Endothelial cell (in vitro differentiated cells): Measurements from ENCODE around the gene TMEM88. TPM values are rescaled to one million over a fixed set of nuclear protein-coding genes. Genes with fewer than 3 reads are reported as not detected.
A peak's percentile ranks its signal among the peaks of the same experiment; 100 is the strongest.
"Not testable (repeated sequence)": the region's sequence is repeated elsewhere in the genome, so short reads cannot be mapped to it uniquely, and the experiment has no call there.

ENCODE experiments used
- DNase-seq: peaks from one replicate; pipeline ENCODE4 v3.0.0; 2021; ENCODE audit warnings: low spot score
- H3K27ac Mint-ChIP-seq: one replicate; pipeline ENCODE4 v1.8.0; 2021; ENCODE audit warnings: mixed read lengths, inconsistent platforms; ENCODE audit not compliant: unreplicated experiment
- H3K27me3 Mint-ChIP-seq: one replicate; pipeline ENCODE4 v1.8.0; 2021; ENCODE audit warnings: mild to moderate bottlenecking, moderate library complexity, mixed read lengths, inconsistent platforms; ENCODE audit not compliant: unreplicated experiment
- H3K36me3 Mint-ChIP-seq: one replicate; pipeline ENCODE4 v1.8.0; 2021; ENCODE audit warnings: mild to moderate bottlenecking, low read depth, mixed read lengths, inconsistent platforms; ENCODE audit not compliant: unreplicated experiment
- H3K4me1 Mint-ChIP-seq: one replicate; pipeline ENCODE4 v1.8.0; 2021; ENCODE audit warnings: mild to moderate bottlenecking, mixed read lengths, inconsistent platforms; ENCODE audit not compliant: unreplicated experiment
- H3K4me3 Mint-ChIP-seq: one replicate; pipeline ENCODE4 v1.8.0; 2021; ENCODE audit warnings: mild to moderate bottlenecking, mixed read lengths, inconsistent platforms; ENCODE audit not compliant: unreplicated experiment
- H3K9me3 Mint-ChIP-seq: one replicate; pipeline ENCODE4 v1.8.0; 2021; ENCODE audit warnings: mixed read lengths, inconsistent platforms; ENCODE audit not compliant: unreplicated experiment
- long read RNA-seq: library from polyadenylated mRNA; unstranded; transcript quantifications from one replicate; pipeline ENCODE4 v2.0.0, GENCODE V29; 2020; ENCODE audit not compliant: unreplicated experiment
- total RNA-seq: library from RNA; stranded (reverse); fragmentation: NEBNext Ultra II Directional; extraction: Animal tissue kit (Norgen Biotek cat#: 25700); gene quantifications from one replicate; pipeline ENCODE4 v1.2.1, GENCODE V29; 2021; ENCODE audit not compliant: unreplicated experiment
- TF ChIP-seq, protein P1 (sequence below): fragments of 200-600 bp; sonication (generic); IDR thresholded peaks from one replicate; pipeline ENCODE4 v1.5.0; 2021; ENCODE audit warnings: antibody characterized with exemption; ENCODE audit not compliant: unreplicated experiment

The TMEM88 gene, protein sequence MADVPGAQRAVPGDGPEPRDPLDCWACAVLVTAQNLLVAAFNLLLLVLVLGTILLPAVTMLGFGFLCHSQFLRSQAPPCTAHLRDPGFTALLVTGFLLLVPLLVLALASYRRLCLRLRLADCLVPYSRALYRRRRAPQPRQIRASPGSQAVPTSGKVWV
- total RNA-seq: 13.6 TPM
- long read RNA-seq, partial matches to known transcripts: 0 of 2 reads
- long read RNA-seq, other reads (novel, unspliced or antisense): 0 of 2 reads

DNA sequence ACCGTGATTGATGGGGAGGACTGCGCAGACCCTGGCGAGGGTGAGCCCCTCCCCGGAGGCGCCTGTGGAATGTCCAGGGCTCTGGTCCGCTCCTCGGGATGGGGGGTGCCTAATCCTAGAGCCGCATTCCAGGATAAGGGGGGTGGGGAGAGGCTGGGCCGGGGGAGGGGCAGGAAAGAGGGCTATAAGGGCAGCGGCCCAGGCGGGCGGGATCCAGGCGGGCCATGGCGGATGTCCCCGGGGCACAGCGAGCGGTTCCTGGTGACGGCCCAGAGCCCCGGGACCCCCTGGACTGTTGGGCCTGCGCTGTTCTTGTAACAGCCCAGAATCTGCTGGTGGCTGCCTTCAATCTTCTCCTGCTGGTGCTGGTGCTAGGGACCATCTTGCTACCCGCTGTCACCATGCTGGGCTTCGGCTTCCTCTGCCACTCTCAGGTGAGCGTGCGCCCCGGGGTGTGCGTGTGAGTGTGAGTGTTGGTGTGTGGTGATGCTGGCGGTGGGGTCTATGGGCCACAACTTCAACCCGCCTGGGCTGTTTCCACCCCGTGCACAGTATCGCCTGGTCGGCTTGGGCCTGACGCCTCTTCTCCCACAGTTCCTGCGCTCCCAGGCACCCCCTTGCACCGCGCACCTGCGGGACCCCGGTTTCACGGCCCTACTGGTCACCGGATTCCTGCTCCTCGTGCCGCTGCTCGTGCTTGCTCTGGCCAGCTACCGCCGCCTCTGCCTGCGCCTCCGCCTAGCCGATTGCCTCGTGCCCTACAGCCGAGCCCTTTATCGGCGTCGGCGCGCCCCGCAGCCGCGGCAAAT is at the start of gene TMEM88:
Gene TMEM88, plus strand, starts transcription at position 216 of the 809 bp plus-strand sequence. Its CDS starts 9 bp downstream, at position 225.
- H3K9me3 Mint-ChIP-seq: no peaks in the 10 kb centered on the region
- H3K4me3 Mint-ChIP-seq: peak within 1 kb of the TSS; percentile 72

DNA sequence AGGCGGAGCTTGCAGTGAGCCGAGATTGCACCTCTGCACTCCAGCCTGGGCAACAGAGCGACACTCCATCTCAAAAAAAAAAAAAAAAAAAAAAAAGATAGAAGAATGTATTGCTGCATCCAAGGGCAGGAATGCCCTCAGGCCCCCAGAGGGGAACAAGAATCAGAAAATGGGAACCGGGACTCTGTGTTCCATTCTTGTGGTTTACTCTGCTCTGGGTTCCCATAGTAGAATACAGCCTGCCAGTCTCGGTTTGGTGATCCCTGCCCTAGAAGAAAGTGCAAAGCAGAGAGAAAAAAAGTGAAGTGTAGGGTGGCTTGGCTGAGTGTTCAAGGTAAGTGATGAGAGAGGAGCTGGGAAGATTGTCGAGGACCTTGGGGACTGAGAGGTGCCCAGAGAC is 48.3 kb upstream of the TMEM88 start:
- Mint-ChIP-seq H3K4me3 (peak overlapping the region; percentile 17), H3K27me3 (peaks cover 9% of the 10 kb centered on the region), H3K36me3 (no peaks in the 10 kb centered on the region), H3K4me1 (peaks cover 5% of the 10 kb centered on the region), H3K27ac (no peak overlapping the region), H3K9me3 (no peaks in the 10 kb centered on the region)
- no peak for DNase-seq
- TF ChIP-seq, protein P1, sequence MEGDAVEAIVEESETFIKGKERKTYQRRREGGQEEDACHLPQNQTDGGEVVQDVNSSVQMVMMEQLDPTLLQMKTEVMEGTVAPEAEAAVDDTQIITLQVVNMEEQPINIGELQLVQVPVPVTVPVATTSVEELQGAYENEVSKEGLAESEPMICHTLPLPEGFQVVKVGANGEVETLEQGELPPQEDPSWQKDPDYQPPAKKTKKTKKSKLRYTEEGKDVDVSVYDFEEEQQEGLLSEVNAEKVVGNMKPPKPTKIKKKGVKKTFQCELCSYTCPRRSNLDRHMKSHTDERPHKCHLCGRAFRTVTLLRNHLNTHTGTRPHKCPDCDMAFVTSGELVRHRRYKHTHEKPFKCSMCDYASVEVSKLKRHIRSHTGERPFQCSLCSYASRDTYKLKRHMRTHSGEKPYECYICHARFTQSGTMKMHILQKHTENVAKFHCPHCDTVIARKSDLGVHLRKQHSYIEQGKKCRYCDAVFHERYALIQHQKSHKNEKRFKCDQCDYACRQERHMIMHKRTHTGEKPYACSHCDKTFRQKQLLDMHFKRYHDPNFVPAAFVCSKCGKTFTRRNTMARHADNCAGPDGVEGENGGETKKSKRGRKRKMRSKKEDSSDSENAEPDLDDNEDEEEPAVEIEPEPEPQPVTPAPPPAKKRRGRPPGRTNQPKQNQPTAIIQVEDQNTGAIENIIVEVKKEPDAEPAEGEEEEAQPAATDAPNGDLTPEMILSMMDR: no peak

More for the DNA sequence above, at the start of gene TMEM88:
- H3K27me3 Mint-ChIP-seq: peaks cover 19% of the 10 kb centered on the region
- peak within 1 kb of the TSS; percentile 78 for H3K27ac Mint-ChIP-seq
- DNase-seq: peak; percentile 52
- peaks cover 33% of the 10 kb centered on the region for H3K36me3 Mint-ChIP-seq
- peaks cover 25% of the 10 kb centered on the region for H3K4me1 Mint-ChIP-seq
- TF ChIP-seq, protein P1: no peak

DNA sequence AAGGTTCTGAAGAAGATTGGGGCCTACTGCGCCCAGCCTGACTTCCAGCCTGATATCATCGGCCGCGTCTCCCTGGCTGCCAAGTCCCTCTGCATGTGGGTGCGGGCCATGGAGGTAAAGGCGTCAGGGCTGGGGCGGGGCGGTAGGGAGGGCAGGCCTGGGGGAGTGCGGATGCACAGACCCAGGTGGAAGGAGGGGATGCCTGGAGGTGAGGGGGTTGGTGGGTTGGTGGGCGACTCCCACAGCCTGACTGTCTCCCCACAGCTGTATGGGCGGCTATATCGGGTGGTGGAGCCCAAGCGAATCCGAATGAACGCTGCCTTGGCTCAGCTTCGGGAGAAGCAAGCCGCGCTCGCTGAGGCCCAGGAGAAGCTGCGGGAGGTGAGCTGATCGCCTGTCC is 47.7 kb upstream of the TMEM88 start:
- DNase-seq: no peak
- no peaks in the 10 kb centered on the region for H3K36me3 Mint-ChIP-seq
- TF ChIP-seq, protein P1: no peak
- no peaks in the 10 kb centered on the region for H3K9me3 Mint-ChIP-seq
- H3K27me3 Mint-ChIP-seq: peaks cover 3% of the 10 kb centered on the region
- H3K27ac Mint-ChIP-seq: no peak overlapping the region
- H3K4me1 Mint-ChIP-seq: peaks cover 5% of the 10 kb centered on the region
- no peak overlapping the region for H3K4me3 Mint-ChIP-seq

DNA sequence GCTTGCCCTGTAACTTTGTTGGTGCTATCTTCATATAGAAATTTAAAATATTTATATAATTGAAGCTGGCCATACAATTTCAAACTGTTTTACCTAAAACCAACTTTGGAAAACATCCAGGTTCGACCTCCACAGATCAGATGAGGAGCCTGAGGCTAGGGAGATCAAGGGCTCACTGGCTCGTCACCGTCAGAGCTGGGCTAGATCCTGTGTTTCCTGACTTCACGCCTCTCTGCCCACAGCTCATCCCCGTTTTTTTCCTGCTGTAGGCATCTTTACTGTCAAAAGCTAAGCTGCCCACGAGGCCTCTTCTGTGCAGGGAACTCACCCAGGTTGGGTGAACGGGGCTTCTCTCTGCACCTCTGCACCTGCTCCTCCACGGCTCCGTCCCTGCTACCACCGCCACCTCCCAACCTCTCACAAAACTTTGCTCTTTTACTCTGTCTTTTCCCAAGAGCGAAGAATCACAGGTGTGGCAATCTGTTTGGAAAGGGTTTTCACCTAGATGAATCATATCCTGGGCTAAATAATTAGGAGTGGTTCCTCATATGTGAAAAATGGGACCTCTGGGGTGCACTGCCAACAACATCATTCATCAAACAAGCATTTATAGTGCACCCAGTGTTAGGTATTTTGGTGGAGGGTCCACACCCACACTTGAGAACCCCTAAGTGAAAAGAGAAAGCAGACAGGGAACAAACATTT is 45.6 kb upstream of the TMEM88 start:
- H3K27me3 Mint-ChIP-seq: peaks cover 3% of the 10 kb centered on the region
- no peak overlapping the region for H3K4me3 Mint-ChIP-seq
- TF ChIP-seq, protein P1: no peak
- no peak overlapping the region for H3K27ac Mint-ChIP-seq
- H3K4me1 Mint-ChIP-seq: no peaks in the 10 kb centered on the region
- no peaks in the 10 kb centered on the region for H3K36me3 Mint-ChIP-seq
- no peaks in the 10 kb centered on the region for H3K9me3 Mint-ChIP-seq
- no peak for DNase-seq

DNA sequence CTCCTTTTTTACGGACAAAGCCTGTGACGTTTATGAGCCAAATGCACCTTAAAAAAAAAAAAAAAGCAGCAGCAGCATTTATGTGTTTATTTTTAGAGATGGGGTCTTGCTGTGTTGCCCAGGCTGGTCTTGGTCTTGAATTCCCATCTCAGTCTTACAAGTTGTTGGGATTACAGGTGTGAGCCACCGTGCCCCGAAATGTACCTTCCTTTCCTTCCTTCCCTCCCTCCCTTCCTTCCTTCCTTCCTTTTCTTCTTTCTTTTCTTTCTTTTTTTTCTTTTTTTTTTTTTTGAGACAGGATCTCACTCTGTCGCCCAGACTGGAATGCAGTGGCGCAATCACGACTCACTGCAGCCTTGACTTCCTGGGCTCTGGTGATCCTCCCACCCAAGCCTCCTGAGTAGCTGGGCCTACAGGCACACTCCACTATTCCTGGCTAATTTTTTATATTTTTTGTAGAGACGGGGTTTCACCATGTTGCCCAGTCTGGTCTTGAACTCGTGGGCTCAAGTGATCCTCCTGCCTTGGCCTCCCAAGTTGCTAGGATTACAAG is 45.0 kb upstream of the TMEM88 start:
- H3K4me3 Mint-ChIP-seq: not testable (repeated sequence)

More for the DNA sequence above, 45.0 kb upstream of the TMEM88 start:
- not testable (repeated sequence) for H3K4me1 Mint-ChIP-seq, H3K27ac Mint-ChIP-seq, H3K36me3 Mint-ChIP-seq, H3K27me3 Mint-ChIP-seq, H3K9me3 Mint-ChIP-seq, DNase-seq
